Loucy (cell line): ENCODE results near the gene MARCHF9.
A peak's percentile ranks its signal among the peaks of the same experiment; 100 is the strongest.

Source experiments
- H2AFZ ChIP-seq: fragments of 200-600 bp; sonication (generic); 2 replicates; pipeline ENCODE4 v1.6.0; 2016; ENCODE audit warnings: antibody characterized with exemption, mild to moderate bottlenecking, low read length, moderate library complexity
- H3F3A ChIP-seq: fragments of 200-600 bp; 2 replicates; pipeline ENCODE4 v1.6.0; 2016; ENCODE audit warnings: antibody characterized with exemption, low read depth, mild to moderate bottlenecking
- H3K27me3 ChIP-seq: fragments of 200-600 bp; sonication (generic); 2 replicates; pipeline ENCODE4 v1.6.1; 2014; ENCODE audit warnings: low read length, mild to moderate bottlenecking; ENCODE audit not compliant: insufficient read depth, poor library complexity, severe bottlenecking
- H3K36me3 ChIP-seq: fragments of 200-600 bp; sonication (generic); 2 replicates; pipeline ENCODE4 v1.6.1; 2016; ENCODE audit warnings: low read length; ENCODE audit not compliant: insufficient read depth
- H3K4me1 ChIP-seq: fragments of 200-600 bp; sonication (generic); 2 replicates; pipeline ENCODE4 v1.5.1; 2014; ENCODE audit warnings: low read length, mild to moderate bottlenecking; ENCODE audit not compliant: insufficient read depth, poor library complexity, severe bottlenecking
- H3K4me2 ChIP-seq: fragments of 200-600 bp; sonication (generic); 2 replicates; pipeline ENCODE4 v1.6.0; 2014; ENCODE audit warnings: antibody characterized with exemption, low read length, low read depth, mild to moderate bottlenecking; ENCODE audit not compliant: poor library complexity, severe bottlenecking
- H3K4me3 ChIP-seq: fragments of 200-600 bp; sonication (generic); 2 replicates; pipeline ENCODE4 v1.5.1; 2014; ENCODE audit warnings: low read length, mild to moderate bottlenecking, mixed read lengths; ENCODE audit not compliant: poor library complexity, severe bottlenecking
- H3K79me2 ChIP-seq: fragments of 200-600 bp; sonication (generic); 2 replicates; pipeline ENCODE4 v1.6.1; 2014; ENCODE audit warnings: low read length; ENCODE audit not compliant: insufficient read depth
- H3K9ac ChIP-seq: fragments of 200-600 bp; sonication (generic); 2 replicates; pipeline ENCODE4 v1.6.0; 2014; ENCODE audit warnings: mild to moderate bottlenecking, low read depth, low read length, moderate library complexity; ENCODE audit not compliant: poor library complexity, severe bottlenecking
- H3K9me2 ChIP-seq: fragments of 200-600 bp; sonication (generic); replicated peaks from 2 replicates; pipeline ENCODE4 v1.6.1; 2016; ENCODE audit warnings: low read depth, low read length, mixed read lengths
- H3K9me3 ChIP-seq: fragments of 200-600 bp; sonication (generic); 2 replicates; pipeline ENCODE4 v1.6.1; 2014; ENCODE audit warnings: mild to moderate bottlenecking, antibody characterized with exemption, low read length, low read depth; ENCODE audit not compliant: insufficient read depth
- H4K20me1 ChIP-seq: fragments of 200-600 bp; sonication (generic); 2 replicates; pipeline ENCODE4 v1.6.0; 2014; ENCODE audit warnings: antibody characterized with exemption, low read length, mild to moderate bottlenecking; ENCODE audit not compliant: insufficient read depth, poor library complexity, severe bottlenecking
- CTCF ChIP-seq: fragments of 200-600 bp; sonication (generic); conservative IDR thresholded peaks from 2 replicates; pipeline ENCODE4 v1.5.1; 2014; ENCODE audit warnings: mild to moderate bottlenecking, antibody characterized with exemption, low read length
- EZH2phosphoT487 ChIP-seq: fragments of 200-600 bp; IDR thresholded peaks from 2 replicates; pipeline ENCODE4 v1.6.1; 2018; ENCODE audit warnings: antibody characterized with exemption, mild to moderate bottlenecking, moderate library complexity, borderline replicate concordance

The MARCHF9 gene

GRCh38 chr12:57756406-57757341 lies 1.8 kb downstream of the MARCHF9 start:
- Histone ChIP-seq H3F3A (peaks cover 7% of the 10 kb centered on the region), H3K9ac (peak overlapping the region; percentile 73), H3K9me2 (no peaks in the 10 kb centered on the region), H3K27me3 (no peaks in the 10 kb centered on the region), H3K79me2 (peaks cover 19% of the 10 kb centered on the region), H3K4me1 (peaks cover 25% of the 10 kb centered on the region), H4K20me1 (peaks cover 22% of the 10 kb centered on the region), H2AFZ (no peak overlapping the region), H3K36me3 (no peaks in the 10 kb centered on the region; the same call in 1 of the 2 replicates), H3K4me2 (peak overlapping the region; percentile 90), H3K9me3 (no peaks in the 10 kb centered on the region), H3K4me3 (peak overlapping the region; percentile 78)
- peak; percentile 58 for TF ChIP-seq CTCF
- no peak for TF ChIP-seq EZH2phosphoT487

- no peak overlapping the region for H3K4me2 ChIP-seq
- no peaks in the 10 kb centered on the region for H3K27me3 ChIP-seq
- no peaks in the 10 kb centered on the region; the same call in 1 of the 2 replicates for H3K36me3 ChIP-seq
- no peak overlapping the region for H3K9ac ChIP-seq
- peaks cover 21% of the 10 kb centered on the region for H3K4me1 ChIP-seq
- no peak overlapping the region for H3K4me3 ChIP-seq
- H4K20me1 ChIP-seq, result peaks cover 20% of the 10 kb centered on the region
- H3K79me2 ChIP-seq, result peaks cover 14% of the 10 kb centered on the region
- H2AFZ ChIP-seq, result no peak overlapping the region
- no peaks in the 10 kb centered on the region for H3K9me2 ChIP-seq
- TF ChIP-seq CTCF (no peak), EZH2phosphoT487 (no peak)
- peaks cover 7% of the 10 kb centered on the region for H3F3A ChIP-seq
- H3K9me3 ChIP-seq, result no peaks in the 10 kb centered on the region
Observed at GRCh38 chr12:57757771-57758170, 2.9 kb downstream of the MARCHF9 start.

- peaks cover 20% of the 10 kb centered on the region for H4K20me1 ChIP-seq
- no peaks in the 10 kb centered on the region for H3K9me3 ChIP-seq
- no peak overlapping the region for H3K9ac ChIP-seq
- no peaks in the 10 kb centered on the region for H3K9me2 ChIP-seq
- no peaks in the 10 kb centered on the region for H3K27me3 ChIP-seq
- H3K79me2 ChIP-seq, result peaks cover 14% of the 10 kb centered on the region
- peaks cover 16% of the 10 kb centered on the region for H3K4me1 ChIP-seq
- H3K4me3 ChIP-seq, result no peak overlapping the region
- H3F3A ChIP-seq, result peaks cover 5% of the 10 kb centered on the region
- H3K36me3 ChIP-seq, result no peaks in the 10 kb centered on the region; the same call in 1 of the 2 replicates
- no peak overlapping the region for H2AFZ ChIP-seq
- no peak overlapping the region for H3K4me2 ChIP-seq
- no peak for TF ChIP-seq CTCF
- no peak for TF ChIP-seq EZH2phosphoT487
Observed at GRCh38 chr12:57758552-57759359, 3.9 kb downstream of the MARCHF9 start.
